Neural progenitor cell (in vitro differentiated cells): ENCODE results near the gene SLC7A6. TPM values are rescaled to one million over a fixed set of nuclear protein-coding genes. Genes with fewer than 3 reads are reported as not detected.

Experiments
- DNase-seq: peaks from one replicate; pipeline ENCODE4 v3.0.0-alpha.2; 2016; ENCODE audit warnings: low spot score
- H2AFZ ChIP-seq: fragments of 200-600 bp; sonication (generic); replicated peaks from 2 replicates; pipeline ENCODE4 v1.6.1; 2016; ENCODE audit warnings: antibody characterized with exemption
- H3F3A ChIP-seq: fragments of 200-600 bp; sonication (generic); 2 replicates; pipeline ENCODE4 v1.6.1; 2016; ENCODE audit warnings: antibody characterized with exemption, low read depth
- H3K27ac ChIP-seq: fragments of 200-600 bp; sonication (generic); 2 replicates; pipeline ENCODE4 v1.5.1; 2016; ENCODE audit warnings: mild to moderate bottlenecking
- H3K27me3 ChIP-seq: fragments of 200-600 bp; sonication (generic); 2 replicates; pipeline ENCODE4 v1.6.1; 2016; ENCODE audit warnings: mild to moderate bottlenecking, moderate library complexity
- H3K36me3 ChIP-seq: fragments of 200-600 bp; sonication (generic); 2 replicates; pipeline ENCODE4 v1.5.1; 2016
- H3K4me1 ChIP-seq: fragments of 200-600 bp; sonication (generic); 2 replicates; pipeline ENCODE4 v1.6.1; 2016; ENCODE audit warnings: mixed run types
- H3K4me2 ChIP-seq: fragments of 200-600 bp; sonication (generic); 2 replicates; pipeline ENCODE4 v1.6.1; 2016
- H3K4me3 ChIP-seq: fragments of 200-600 bp; sonication (generic); 2 replicates; pipeline ENCODE4 v1.5.1; 2016
- H3K79me2 ChIP-seq: fragments of 200-600 bp; sonication (generic); 2 replicates; pipeline ENCODE4 v1.6.1; 2016; ENCODE audit warnings: low read depth
- H3K9ac ChIP-seq: fragments of 200-600 bp; sonication (generic); 2 replicates; pipeline ENCODE4 v1.6.1; 2016
- H3K9me3 ChIP-seq: fragments of 200-600 bp; sonication (generic); 2 replicates; pipeline ENCODE4 v1.5.1; 2016; ENCODE audit warnings: low read depth
- H4K20me1 ChIP-seq: fragments of 200-600 bp; sonication (generic); 2 replicates; pipeline ENCODE4 v1.6.1; 2016; ENCODE audit warnings: low read depth
- H3K27ac Mint-ChIP-seq: 3 replicates; pipeline ENCODE4 v1.8.0; 2021; ENCODE audit warnings: mixed read lengths
- H3K27me3 Mint-ChIP-seq: 2 replicates; pipeline ENCODE4 v1.8.0; 2022; ENCODE audit warnings: low read depth, mild to moderate bottlenecking, inconsistent platforms, moderate library complexity, mixed read lengths; ENCODE audit not compliant: insufficient read depth
- H3K36me3 Mint-ChIP-seq: 3 replicates; pipeline ENCODE4 v1.8.0; 2021; ENCODE audit warnings: mixed read lengths
- H3K4me1 Mint-ChIP-seq: 3 replicates; pipeline ENCODE4 v1.8.0; 2021; ENCODE audit warnings: mixed read lengths
- H3K4me3 Mint-ChIP-seq: 3 replicates; pipeline ENCODE4 v1.8.0; 2021; ENCODE audit warnings: mild to moderate bottlenecking, moderate library complexity, mixed read lengths
- H3K9me3 Mint-ChIP-seq: 3 replicates; pipeline ENCODE4 v1.8.0; 2020; ENCODE audit warnings: mixed read lengths
- EZH2 ChIP-seq: fragments of 200-600 bp; sonication (generic); IDR thresholded peaks from 2 replicates; pipeline ENCODE4 v1.6.1; 2017; ENCODE audit warnings: antibody characterized with exemption, mild to moderate bottlenecking, moderate library complexity
- EZH2phosphoT487 ChIP-seq: fragments of 200-600 bp; sonication (generic); IDR thresholded peaks from 2 replicates; pipeline ENCODE4 v1.6.1; 2017; ENCODE audit warnings: antibody characterized with exemption
- total RNA-seq: library from RNA; depleted of rRNA; stranded (reverse); fragments of >200 nt; gene quantifications from 2 replicates; pipeline ENCODE4 v1.2.3, GENCODE V29; 2015; ENCODE audit warnings: low replicate concordance
- TF ChIP-seq, protein P1 (sequence below): fragments of 200-600 bp; sonication (generic); IDR thresholded peaks from 2 replicates; pipeline ENCODE4 v1.5.1; 2017; ENCODE audit warnings: antibody characterized with exemption, mild to moderate bottlenecking

Gene SLC7A6
- total RNA-seq, 1 donor from 2014 or later: 5.6 TPM

DNA sequence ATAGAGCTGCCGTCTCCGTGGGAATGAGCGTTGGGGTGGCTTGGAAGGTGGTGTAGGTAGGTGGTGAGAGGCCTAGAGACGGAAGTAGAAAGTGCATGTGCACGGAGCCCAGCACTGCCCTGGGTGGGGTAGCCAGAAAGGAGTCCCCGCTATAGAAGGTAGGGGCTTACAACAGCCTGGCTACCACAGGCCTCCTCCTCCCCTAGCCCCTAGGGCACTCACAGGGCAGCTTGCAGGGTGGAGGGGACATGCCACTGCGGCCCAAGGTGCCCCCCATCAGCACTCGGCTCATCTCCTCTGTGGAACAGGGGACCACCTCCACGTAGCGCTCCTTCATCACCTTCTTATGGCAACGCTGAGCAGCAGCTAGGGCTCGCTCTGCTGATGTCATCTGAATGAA lies 33.4 kb upstream of the SLC7A6 start:
- no peak overlapping the region for H3K4me3 Mint-ChIP-seq
- Histone ChIP-seq H3K4me2 (no peak overlapping the region), H3K9ac (no peak overlapping the region), H3K36me3 (no peaks in the 10 kb centered on the region), H2AFZ (no peak overlapping the region), H3K79me2 (no peaks in the 10 kb centered on the region), H3K9me3 (no peaks in the 10 kb centered on the region), H4K20me1 (peaks cover 22% of the 10 kb centered on the region), H3K27ac (no peak overlapping the region), H3K27me3 (peaks cover 21% of the 10 kb centered on the region), H3F3A (peaks cover 23% of the 10 kb centered on the region), H3K4me3 (no peak overlapping the region), H3K4me1 (peaks cover 7% of the 10 kb centered on the region)
- no peaks in the 10 kb centered on the region for H3K9me3 Mint-ChIP-seq
- H3K27ac Mint-ChIP-seq: no peak overlapping the region
- no peak for TF ChIP-seq EZH2phosphoT487
- no peak for TF ChIP-seq EZH2
- TF ChIP-seq, protein P1, sequence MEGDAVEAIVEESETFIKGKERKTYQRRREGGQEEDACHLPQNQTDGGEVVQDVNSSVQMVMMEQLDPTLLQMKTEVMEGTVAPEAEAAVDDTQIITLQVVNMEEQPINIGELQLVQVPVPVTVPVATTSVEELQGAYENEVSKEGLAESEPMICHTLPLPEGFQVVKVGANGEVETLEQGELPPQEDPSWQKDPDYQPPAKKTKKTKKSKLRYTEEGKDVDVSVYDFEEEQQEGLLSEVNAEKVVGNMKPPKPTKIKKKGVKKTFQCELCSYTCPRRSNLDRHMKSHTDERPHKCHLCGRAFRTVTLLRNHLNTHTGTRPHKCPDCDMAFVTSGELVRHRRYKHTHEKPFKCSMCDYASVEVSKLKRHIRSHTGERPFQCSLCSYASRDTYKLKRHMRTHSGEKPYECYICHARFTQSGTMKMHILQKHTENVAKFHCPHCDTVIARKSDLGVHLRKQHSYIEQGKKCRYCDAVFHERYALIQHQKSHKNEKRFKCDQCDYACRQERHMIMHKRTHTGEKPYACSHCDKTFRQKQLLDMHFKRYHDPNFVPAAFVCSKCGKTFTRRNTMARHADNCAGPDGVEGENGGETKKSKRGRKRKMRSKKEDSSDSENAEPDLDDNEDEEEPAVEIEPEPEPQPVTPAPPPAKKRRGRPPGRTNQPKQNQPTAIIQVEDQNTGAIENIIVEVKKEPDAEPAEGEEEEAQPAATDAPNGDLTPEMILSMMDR: no peak
- H3K27me3 Mint-ChIP-seq: peaks cover 23% of the 10 kb centered on the region
- H3K36me3 Mint-ChIP-seq: peaks cover 4% of the 10 kb centered on the region
- no peaks in the 10 kb centered on the region for H3K4me1 Mint-ChIP-seq
- DNase-seq: no peak

GRCh38 chr16:68231384-68232136 lies 32.8 kb upstream of the SLC7A6 start:
- no peaks in the 10 kb centered on the region for H3K9me3 Mint-ChIP-seq
- H3K27me3 Mint-ChIP-seq: peaks cover 26% of the 10 kb centered on the region
- Histone ChIP-seq H3K9me3 (no peaks in the 10 kb centered on the region), H3K4me2 (no peak overlapping the region), H3K27me3 (peaks cover 27% of the 10 kb centered on the region), H4K20me1 (peaks cover 22% of the 10 kb centered on the region), H3K9ac (no peak overlapping the region), H3K79me2 (no peaks in the 10 kb centered on the region), H3K36me3 (no peaks in the 10 kb centered on the region), H3K4me1 (peaks cover 12% of the 10 kb centered on the region), H3F3A (peaks cover 29% of the 10 kb centered on the region), H3K4me3 (no peak overlapping the region), H2AFZ (no peak overlapping the region), H3K27ac (no peak overlapping the region)
- no peak for TF ChIP-seq EZH2
- TF ChIP-seq, protein P1: no peak
- TF ChIP-seq EZH2phosphoT487: no peak
- H3K27ac Mint-ChIP-seq: peak overlapping the region; percentile 24
- H3K4me3 Mint-ChIP-seq: no peak overlapping the region
- peaks cover 4% of the 10 kb centered on the region for H3K36me3 Mint-ChIP-seq
- peaks cover 4% of the 10 kb centered on the region for H3K4me1 Mint-ChIP-seq
- no peak for DNase-seq

DNA sequence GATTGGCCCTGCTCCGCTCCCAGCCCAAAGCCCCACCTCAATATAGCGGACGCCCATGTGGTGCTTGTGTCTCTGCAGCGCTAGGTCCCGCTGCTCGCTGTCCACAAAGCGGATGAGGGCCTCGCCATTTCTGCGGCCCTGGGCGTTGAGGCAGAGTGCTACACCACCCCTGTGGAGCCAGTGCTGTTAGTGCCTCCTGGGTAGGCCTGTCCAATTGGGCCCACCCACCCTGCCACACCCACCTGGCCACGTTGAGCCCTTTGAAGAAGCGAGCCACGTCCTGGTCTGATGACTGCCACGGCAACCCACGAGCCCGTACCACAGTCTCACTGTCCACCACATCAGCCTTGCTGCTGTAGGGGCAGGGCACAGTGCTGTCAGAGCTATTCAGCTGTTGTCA lies 32.0 kb upstream of the SLC7A6 start:
- H3K36me3 ChIP-seq: no peaks in the 10 kb centered on the region
- H4K20me1 ChIP-seq: peaks cover 22% of the 10 kb centered on the region
- peaks cover 37% of the 10 kb centered on the region for H3F3A ChIP-seq
- no peak overlapping the region for H3K4me3 Mint-ChIP-seq
- peaks cover 9% of the 10 kb centered on the region for H3K4me1 Mint-ChIP-seq
- no peak for TF ChIP-seq EZH2
- TF ChIP-seq EZH2phosphoT487: no peak
- TF ChIP-seq, protein P1: no peak
- no peak overlapping the region for H3K4me3 ChIP-seq
- no peak overlapping the region for H3K27ac ChIP-seq
- no peaks in the 10 kb centered on the region for H3K9me3 ChIP-seq
- no peaks in the 10 kb centered on the region for H3K9me3 Mint-ChIP-seq
- H3K4me1 ChIP-seq: peaks cover 19% of the 10 kb centered on the region
- peaks cover 33% of the 10 kb centered on the region for H3K27me3 ChIP-seq
- no peak overlapping the region for H3K9ac ChIP-seq
- H3K79me2 ChIP-seq: no peaks in the 10 kb centered on the region
- H2AFZ ChIP-seq: no peak overlapping the region
- peaks cover 31% of the 10 kb centered on the region for H3K27me3 Mint-ChIP-seq
- H3K36me3 Mint-ChIP-seq: peaks cover 4% of the 10 kb centered on the region
- H3K4me2 ChIP-seq: no peak overlapping the region
- H3K27ac Mint-ChIP-seq: no peak overlapping the region
- DNase-seq: no peak
